Measurements from ENCODE around the gene WDR75.

DNA sequence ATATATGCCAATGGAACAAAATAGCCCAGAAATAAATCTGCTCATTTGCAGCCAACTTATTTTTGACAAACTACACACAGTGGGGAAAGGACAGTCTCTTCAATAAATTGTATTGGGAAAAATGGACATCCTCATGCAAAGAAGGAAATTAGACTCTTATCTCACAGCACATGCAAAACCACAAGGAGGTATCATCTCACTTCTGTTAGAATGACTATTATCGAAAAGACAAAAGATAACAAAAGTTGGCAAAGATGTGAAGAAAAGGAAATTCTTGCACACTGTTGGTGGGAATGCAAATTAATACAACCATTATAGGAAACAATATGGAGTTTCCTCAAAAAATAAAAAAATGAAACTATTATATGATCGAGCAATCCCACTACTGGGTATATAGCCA is 16.3 kb upstream of the WDR75 start:
- TF ChIP-seq, protein P1, sequence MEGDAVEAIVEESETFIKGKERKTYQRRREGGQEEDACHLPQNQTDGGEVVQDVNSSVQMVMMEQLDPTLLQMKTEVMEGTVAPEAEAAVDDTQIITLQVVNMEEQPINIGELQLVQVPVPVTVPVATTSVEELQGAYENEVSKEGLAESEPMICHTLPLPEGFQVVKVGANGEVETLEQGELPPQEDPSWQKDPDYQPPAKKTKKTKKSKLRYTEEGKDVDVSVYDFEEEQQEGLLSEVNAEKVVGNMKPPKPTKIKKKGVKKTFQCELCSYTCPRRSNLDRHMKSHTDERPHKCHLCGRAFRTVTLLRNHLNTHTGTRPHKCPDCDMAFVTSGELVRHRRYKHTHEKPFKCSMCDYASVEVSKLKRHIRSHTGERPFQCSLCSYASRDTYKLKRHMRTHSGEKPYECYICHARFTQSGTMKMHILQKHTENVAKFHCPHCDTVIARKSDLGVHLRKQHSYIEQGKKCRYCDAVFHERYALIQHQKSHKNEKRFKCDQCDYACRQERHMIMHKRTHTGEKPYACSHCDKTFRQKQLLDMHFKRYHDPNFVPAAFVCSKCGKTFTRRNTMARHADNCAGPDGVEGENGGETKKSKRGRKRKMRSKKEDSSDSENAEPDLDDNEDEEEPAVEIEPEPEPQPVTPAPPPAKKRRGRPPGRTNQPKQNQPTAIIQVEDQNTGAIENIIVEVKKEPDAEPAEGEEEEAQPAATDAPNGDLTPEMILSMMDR (conservative IDR thresholded peaks at IDR 0.05; ENCODE audit: low read length), result no peak
- no peak for TF ChIP-seq EZH2phosphoT487 (IDR thresholded peaks at IDR 0.05; ENCODE audit: borderline replicate concordance, low read depth, low read length)

Measured in OCI-LY7 (cell line).